K562 (cell line): ENCODE results near the gene MCU. TPM values are rescaled to one million over a fixed set of nuclear protein-coding genes. Genes with fewer than 3 reads are reported as not detected.

ENCODE experiments used
- ATAC-seq: fragments of 200-7000 bp; cut with Tn5 transposase; 3 replicates; pipeline ENCODE4 v1.9.1; 2020; ENCODE audit warnings: moderate library complexity
- BruUV-seq: library from RNA; stranded (reverse); fragments of 400-500 nt; replicated peaks from 2 replicates; lab custom pipeline; 2021; lab: Mats Ljungman, UMichigan
- CTCF ChIA-PET: fragments of 300-600 bp; formaldehyde crosslinking; extraction: SDS; loops from one replicate; lab custom pipeline; 2021; ENCODE audit warnings: low intra/inter-chr PET ratio; lab: Yijun Ruan, JAX
- POLR2A ChIA-PET: fragments of 300-600, 350-650 bp; sonication (Branson Sonifier 250); formaldehyde crosslinking; extraction: SDS; loops from one replicate; lab custom pipeline; 2021; ENCODE audit warnings: antibody characterized with exemption, inconsistent platforms; lab: Yijun Ruan, JAX
- DNase-seq, 4 experiments: peaks; one replicate each; pipeline versions ENCODE4 v3.0.0 to v3.0.0-alpha.2; 2011 to 2018; ENCODE audit warnings: low spot score in 3 of 4, mixed read lengths in 3 of 4; ENCODE audit errors: extremely low read depth in 1 of 4
- FAIRE-seq: peaks from 2 replicates; lab custom pipeline; 2011; peaks lifted over from hg19 to GRCh38; lab: Jason Lieb, UNC
- H2AFZ ChIP-seq: 2 replicates; pipeline ENCODE4 v1.6.0; 2011; ENCODE audit warnings: low read depth, low read length, control low read depth, inconsistent platforms
- H3K27ac ChIP-seq: fragments of 200-600 bp; 3 replicates; pipeline ENCODE4 v1.8.0; 2011; ENCODE audit warnings: low read depth, mild to moderate bottlenecking, control low read depth, inconsistent platforms, low read length, moderate library complexity, mixed read lengths; ENCODE audit errors: extremely low read depth
- H3K27me3 ChIP-seq, 2 experiments: fragments of 300-600 bp in 1 of 2; 2 replicates in 1 of 2; 3 replicates in 1 of 2; pipeline versions ENCODE4 v1.6.0 to v1.8.0; 2011; ENCODE audit warnings: inconsistent platforms in 2 of 2, low read length in 2 of 2, mild to moderate bottlenecking in 1 of 2, mixed read lengths in 1 of 2, moderate library complexity in 1 of 2; ENCODE audit not compliant: control insufficient read depth in 2 of 2, insufficient read depth in 2 of 2
- H3K36me3 ChIP-seq: fragments of 300-600 bp; 3 replicates; pipeline ENCODE4 v1.8.0; 2011; ENCODE audit warnings: mild to moderate bottlenecking, low read length, inconsistent platforms; ENCODE audit not compliant: control insufficient read depth, insufficient read depth
- H3K4me1 ChIP-seq, 2 experiments: fragments of 200-600 bp in 1 of 2; replicated peaks in 1 of 2; 2 replicates in 1 of 2; 3 replicates in 1 of 2; pipeline versions ENCODE4 v1.5.1 to v1.8.0; 2011; ENCODE audit warnings: inconsistent platforms in 2 of 2, low read length in 2 of 2, mild to moderate bottlenecking in 1 of 2, mixed read lengths in 1 of 2, moderate library complexity in 1 of 2; ENCODE audit not compliant: control insufficient read depth in 2 of 2, insufficient read depth in 2 of 2
- H3K4me2 ChIP-seq: 2 replicates; pipeline ENCODE4 v1.6.1; 2011; ENCODE audit warnings: low read length, control low read depth, inconsistent platforms, mixed read lengths; ENCODE audit not compliant: insufficient read depth
- H3K4me3 ChIP-seq: fragments of 200-600 bp; sonication (generic), shearing (Covaris generic); 2 replicates; pipeline ENCODE4 v1.5.1; 2016; ENCODE audit warnings: control low read depth, inconsistent platforms
- H3K79me2 ChIP-seq: fragments of 200-600 bp; 3 replicates; pipeline ENCODE4 v1.8.0; 2011; ENCODE audit warnings: low read length, inconsistent platforms; ENCODE audit not compliant: control insufficient read depth, insufficient read depth
- H3K9ac ChIP-seq, 2 experiments: 2 replicates each; pipeline versions ENCODE4 v1.6.0 to v1.6.1; 2011; ENCODE audit warnings: low read depth in 2 of 2, low read length in 2 of 2, control low read depth in 1 of 2, inconsistent platforms in 1 of 2, mild to moderate bottlenecking in 1 of 2, mixed read lengths in 1 of 2; ENCODE audit not compliant: insufficient read depth in 1 of 2
- H3K9me1 ChIP-seq: one replicate; pipeline ENCODE4 v1.6.0; 2011; ENCODE audit warnings: inconsistent platforms, mild to moderate bottlenecking, low read length, moderate library complexity; ENCODE audit not compliant: control insufficient read depth, insufficient read depth
- H3K9me3 ChIP-seq: replicated peaks from 2 replicates; pipeline ENCODE4 v1.5.1; 2011; ENCODE audit warnings: low read depth, low read length, inconsistent platforms; ENCODE audit not compliant: control insufficient read depth, insufficient read depth
- H4K20me1 ChIP-seq: replicated peaks from 2 replicates; pipeline ENCODE4 v1.6.1; 2011; ENCODE audit warnings: low read length, inconsistent platforms, mixed read lengths; ENCODE audit not compliant: control insufficient read depth, insufficient read depth
- ATF1 ChIP-seq, 2 experiments: fragments of 450-650 bp in 1 of 2; IDR thresholded peaks; 2 replicates each; pipeline ENCODE4 v1.6.1; 2016; ENCODE audit warnings: missing compliant biosample characterization in 1 of 2, missing genetic modification characterization in 1 of 2
- CCNT2 ChIP-seq: IDR thresholded peaks from 2 replicates; pipeline ENCODE4 v1.6.1; 2011; ENCODE audit warnings: borderline replicate concordance, low read depth, mild to moderate bottlenecking, moderate library complexity, mixed read lengths, low read length; ENCODE audit not compliant: insufficient read length; ENCODE audit errors: extremely low read depth
- E2F3 ChIP-seq: fragments of 250-450 bp; sonication (Bioruptor Pico); IDR thresholded peaks from 2 replicates; pipeline ENCODE4 v1.4.0; 2020; ENCODE audit warnings: mild to moderate bottlenecking
- ETV6 ChIP-seq, 3 experiments: fragments of 150-350 bp in 1 of 3; sonication (generic) in 1 of 3; formaldehyde crosslinking in 1 of 3; IDR thresholded peaks; 2 replicates each; pipeline versions ENCODE4 v1.6.1 to v1.8.0; 2014 to 2022; ENCODE audit warnings: borderline replicate concordance in 2 of 3, low read depth in 2 of 3, antibody characterized with exemption in 1 of 3, low read length in 1 of 3, mild to moderate bottlenecking in 1 of 3, missing genetic modification reagents in 1 of 3
- FOXO4 ChIP-seq: fragments of 450-650 bp; formaldehyde crosslinking; IDR thresholded peaks from 2 replicates; pipeline ENCODE4 v1.4.0; 2020; ENCODE audit warnings: mild to moderate bottlenecking, moderate library complexity
- HDAC2 ChIP-seq: fragments of 450-650 bp; IDR thresholded peaks from 2 replicates; pipeline ENCODE4 v1.6.1; 2016; ENCODE audit warnings: mild to moderate bottlenecking
- HMGXB4 ChIP-seq: sonication (generic); formaldehyde crosslinking; IDR thresholded peaks from 2 replicates; pipeline ENCODE4 v1.8.1; 2023; ENCODE audit warnings: mild to moderate bottlenecking, missing genetic modification reagents
- KAT7 ChIP-seq: sonication (generic); formaldehyde crosslinking; IDR thresholded peaks from 2 replicates; pipeline ENCODE4 v1.8.0; 2022; ENCODE audit warnings: missing genetic modification reagents, mild to moderate bottlenecking, borderline replicate concordance
- MBD2 ChIP-seq: sonication (generic); IDR thresholded peaks from 2 replicates; pipeline ENCODE4 v1.6.1; 2016; ENCODE audit warnings: low read depth, borderline replicate concordance
- NR2C2 ChIP-seq, 2 experiments: fragments of 200-800 bp in 1 of 2; sonication (Bioruptor generic) in 1 of 2; sonication (generic) in 1 of 2; formaldehyde crosslinking in 1 of 2; IDR thresholded peaks; 2 replicates each; pipeline versions ENCODE4 v1.6.1 to v1.8.0; 2016 to 2022; ENCODE audit warnings: mild to moderate bottlenecking in 1 of 2, missing compliant biosample characterization in 1 of 2, missing genetic modification characterization in 1 of 2, missing genetic modification reagents in 1 of 2
- PHB ChIP-seq: fragments of 250-450 bp; sonication (Bioruptor Pico); IDR thresholded peaks from 2 replicates; pipeline ENCODE4 v1.5.0; 2021
- PPARD ChIP-seq: fragments of 250-450 bp; sonication (Bioruptor Pico); IDR thresholded peaks from 2 replicates; pipeline ENCODE4 v1.8.0; 2022; ENCODE audit warnings: inconsistent platforms, mild to moderate bottlenecking, moderate library complexity
- PTBP1 ChIP-seq: fragments of 200-400 bp; formaldehyde crosslinking; IDR thresholded peaks from 2 replicates; pipeline ENCODE4 v1.6.1; 2017; ENCODE audit warnings: low read depth, low read length
- PTRF ChIP-seq: fragments of 450-650 bp; IDR thresholded peaks from 2 replicates; pipeline ENCODE4 v1.6.1; 2016; ENCODE audit warnings: mild to moderate bottlenecking, missing genetic modification characterization, missing compliant biosample characterization
- RCOR1 ChIP-seq, 2 experiments: IDR thresholded peaks; 2 replicates each; pipeline ENCODE4 v1.6.1; 2012; ENCODE audit warnings: low read depth in 2 of 2, low read length in 2 of 2, borderline replicate concordance in 1 of 2, improper control_type of control experiment in 1 of 2
- SIRT6 ChIP-seq: IDR thresholded peaks from one replicate; pipeline ENCODE4 v1.6.1; 2012; ENCODE audit warnings: low read depth, mild to moderate bottlenecking, control low read depth, inconsistent platforms, low read length, moderate library complexity
- SMARCA4 ChIP-seq: fragments of 450-650 bp; IDR thresholded peaks from 2 replicates; pipeline ENCODE4 v1.6.1; 2016
- TEAD2 ChIP-seq: fragments of 450-650 bp; IDR thresholded peaks from 2 replicates; pipeline ENCODE4 v1.6.1; 2016; ENCODE audit warnings: missing genetic modification characterization, control low read depth, missing compliant biosample characterization
- TFAM ChIP-seq: fragments of 250-450 bp; sonication (Bioruptor Pico); conservative IDR thresholded peaks from 2 replicates; pipeline ENCODE4 v1.5.0; 2021; ENCODE audit warnings: mild to moderate bottlenecking, moderate library complexity
- ZBED1 ChIP-seq: IDR thresholded peaks from 2 replicates; pipeline ENCODE4 v1.6.1; 2014
- ZNF232 ChIP-seq: sonication (generic); formaldehyde crosslinking; IDR thresholded peaks from 2 replicates; pipeline ENCODE4 v1.8.0; 2022; ENCODE audit warnings: mild to moderate bottlenecking, missing genetic modification reagents
- ZNF785 ChIP-seq: fragments of 250-450 bp; sonication (Bioruptor Pico); IDR thresholded peaks from 2 replicates; pipeline ENCODE4 v1.4.0; 2020; ENCODE audit warnings: mild to moderate bottlenecking
- WGBS: fragments of 100-300 bp; shearing (Covaris generic); methylation state at CpG from one replicate; pipeline ENCODE4 v1.1.6; 2016; ENCODE audit warnings: low coverage, mixed read lengths; ENCODE audit not compliant: insufficient coverage; ENCODE audit errors: missing lambda C conversion rate; 5-methylcytosine and 5-hydroxymethylcytosine counted together
- in situ Hi-C: fragments of 300-500 bp; cut with MboI; formaldehyde crosslinking; loops from 4 replicates; pipeline ENCODE4 v1.15.0; 2018; ENCODE audit warnings: inconsistent platforms, mixed read lengths
- intact Hi-C: fragments of 100-400 bp; cut with micrococcal nuclease; formaldehyde crosslinking; loops from 2 replicates; pipeline ENCODE4 v1.14.2; 2022
- polyA plus RNA-seq, 8 experiments: library from polyadenylated mRNA; depleted of rRNA in 4 of 8; stranded (reverse) in 5 of 8; unstranded in 3 of 8; fragments of >200 nt; fragmentation: Nextera tagmentation in 2 of 8; fragmentation: Illumina TruSeq in 1 of 8; extraction: Ambion mirVana in 2 of 8; extraction: Trizol in 1 of 8; gene quantifications; 2 replicates each; pipeline versions ENCODE4 v1.2.1 to v1.2.3, GENCODE V29; 2011 to 2014; ENCODE audit warnings: inconsistent platforms in 1 of 8, missing spikeins in 1 of 8
- total RNA-seq, 7 experiments: library from RNA; depleted of rRNA in 6 of 7; stranded (reverse); fragments of >200 nt in 6 of 7; fragmentation: Illumina TruSeq in 2 of 7; extraction: Trizol in 2 of 7; gene quantifications; 2 replicates each; pipeline versions ENCODE4 v1.2.1 to v1.2.3, GENCODE V29; 2011 to 2021; ENCODE audit warnings: low replicate concordance in 1 of 7

MCU gene
- total and polyA plus RNA-seq, 9 of the 15 experiments (the other 6 are each of a cell fraction or from before 2014, with no cell fraction given), result 8.2 to 88.8 (median 21.3) TPM

- intact Hi-C loops, result no loop called here
- in situ Hi-C loops, result no loop called here
- ATAC-seq (peak; percentile 67), DNase-seq (peak in 1 of 4 experiments; percentile 22), FAIRE-seq (no peak)
- H3K4me2 ChIP-seq, result no peak overlapping the region
- no peak overlapping the region for H3K4me3 ChIP-seq
- no TSS peak for BruUV-seq
- no peak overlapping the region for H3K9ac ChIP-seq
- H3K36me3 ChIP-seq, result no peaks in the 10 kb centered on the region
- 28% methylated on average over 3 of the region's 3 CpGs for WGBS
- no peaks in the 10 kb centered on the region; the same call in 1 of the 2 replicates for H4K20me1 ChIP-seq
- H3K9me1 ChIP-seq, result no peaks in the 10 kb centered on the region
- no peak overlapping the region for H3K27ac ChIP-seq
- H2AFZ ChIP-seq, result no peak overlapping the region
- ChIA-PET POLR2A (interaction anchor here (0.9 to 1.7 kb wide), 4 partner anchors 9 to 23 kb away, joined by 3 to 6 read pairs (median 4); no protein-coding TSS in a partner anchor), CTCF (no interaction called here)
- H3K79me2 ChIP-seq, result no peaks in the 10 kb centered on the region
- H3K27me3 ChIP-seq, result no peaks in the 10 kb centered on the region
- no peaks in the 10 kb centered on the region for H3K4me1 ChIP-seq
- no peaks in the 10 kb centered on the region for H3K9me3 ChIP-seq
- TF ChIP-seq KAT7 (CRISPR knock-in tag) (no peak), SMARCA4 (peak; percentile 40; the same call in 1 of the 2 replicates), MBD2 (no peak), ZNF785 (CRISPR knock-in tag) (no peak), RCOR1 (IDR thresholded peaks at IDR 0.05; ENCODE audit: borderline replicate concordance in 1 of 2, low read depth in 2 of 2, low read length in 2 of 2) (peak in 1 of 2 experiments; percentile 36; a peak in 1 of 4 replicates), SIRT6 (no peak), PTRF (tag) (no peak), E2F3 (CRISPR knock-in tag) (no peak), ZBED1 (no peak), PHB (no peak), ETV6 (IDR thresholded peaks at IDR 0.05; ENCODE audit: borderline replicate concordance in 1 of 2, low read depth in 2 of 2, low read length in 1 of 2) (no peak), ETV6 (CRISPR knock-in tag; IDR thresholded peaks at IDR 0.05; ENCODE audit: borderline replicate concordance) (no peak), HMGXB4 (CRISPR knock-in tag) (no peak), HDAC2 (no peak), NR2C2 (CRISPR knock-in tag; IDR thresholded peaks at IDR 0.05) (no peak), NR2C2 (tag; IDR thresholded peaks at IDR 0.05) (no peak), ZNF232 (CRISPR knock-in tag) (no peak), PPARD (no peak), PTBP1 (no peak), TEAD2 (tag) (no peak), FOXO4 (no peak), CCNT2 (no peak), TFAM (CRISPR knock-in tag) (no peak), ATF1 (CRISPR knock-in tag; IDR thresholded peaks at IDR 0.05) (no peak), ATF1 (tag; IDR thresholded peaks at IDR 0.05) (no peak)
Measured at GRCh38 chr10:72753760-72754231, 61.9 kb downstream of the MCU start.
